DOHH2 (cell line): ENCODE data around the gene BDH1.

Experiments used
- H3F3A ChIP-seq: fragments of 200-600 bp; sonication (generic), shearing (Covaris generic); 2 replicates; pipeline ENCODE4 v1.6.0; 2016; ENCODE audit warnings: antibody characterized with exemption, mild to moderate bottlenecking; ENCODE audit not compliant: control insufficient read depth, insufficient read depth
- H3K27ac ChIP-seq: fragments of 200-600 bp; sonication (generic); 2 replicates; pipeline ENCODE4 v1.5.1; 2014; ENCODE audit warnings: low read depth, mild to moderate bottlenecking, low read length, moderate library complexity
- H3K27me3 ChIP-seq: fragments of 200-600 bp; sonication (generic); 2 replicates; pipeline ENCODE4 v1.6.1; 2014; ENCODE audit warnings: mild to moderate bottlenecking, low read length, mixed read lengths; ENCODE audit not compliant: control insufficient read depth
- H3K36me3 ChIP-seq: fragments of 200-600 bp; sonication (generic); 2 replicates; pipeline ENCODE4 v1.6.1; 2014; ENCODE audit warnings: mild to moderate bottlenecking, low read length, moderate library complexity, mixed read lengths; ENCODE audit not compliant: control insufficient read depth
- H3K4me1 ChIP-seq: fragments of 200-600 bp; sonication (generic); 2 replicates; pipeline ENCODE4 v1.6.1; 2014; ENCODE audit warnings: mild to moderate bottlenecking, low read length, mixed read lengths; ENCODE audit not compliant: control insufficient read depth
- H3K4me2 ChIP-seq: fragments of 200-600 bp; sonication (generic); 2 replicates; pipeline ENCODE4 v1.6.0; 2014; ENCODE audit warnings: mild to moderate bottlenecking, low read length, moderate library complexity
- H3K4me3 ChIP-seq: fragments of 200-600 bp; sonication (generic); 2 replicates; pipeline ENCODE4 v1.5.1; 2014; ENCODE audit warnings: mild to moderate bottlenecking, low read length, mixed read lengths
- H3K79me2 ChIP-seq: fragments of 200-600 bp; sonication (generic); 2 replicates; pipeline ENCODE4 v1.6.1; 2014; ENCODE audit warnings: mild to moderate bottlenecking, low read length, mixed read lengths; ENCODE audit not compliant: control insufficient read depth
- H3K9me2 ChIP-seq: fragments of 200-600 bp; sonication (generic); replicated peaks from 2 replicates; pipeline ENCODE4 v1.6.1; 2014; ENCODE audit warnings: mild to moderate bottlenecking, low read length, mixed read lengths; ENCODE audit not compliant: control insufficient read depth
- H3K9me3 ChIP-seq: fragments of 200-600 bp; sonication (generic); 2 replicates; pipeline ENCODE4 v1.6.1; 2014; ENCODE audit warnings: antibody characterized with exemption, low read length, mixed read lengths; ENCODE audit not compliant: control insufficient read depth, insufficient read depth
- H4K20me1 ChIP-seq: fragments of 200-600 bp; sonication (generic); 2 replicates; pipeline ENCODE4 v1.6.0; 2014; ENCODE audit warnings: low read depth, mild to moderate bottlenecking, antibody characterized with exemption, low read length, moderate library complexity; ENCODE audit not compliant: control insufficient read depth, insufficient read depth
- EZH2phosphoT487 ChIP-seq: fragments of 200-600 bp; sonication (generic); IDR thresholded peaks from 2 replicates; pipeline ENCODE4 v1.6.1; 2017; ENCODE audit warnings: borderline replicate concordance, mild to moderate bottlenecking, antibody characterized with exemption, low read length, moderate library complexity, mixed read lengths
- TF ChIP-seq, protein P1 (sequence below): fragments of 200-600 bp; sonication (generic); IDR thresholded peaks from one replicate; pipeline ENCODE4 v1.5.1; 2014; ENCODE audit warnings: antibody characterized with exemption, mild to moderate bottlenecking, low read depth, low read length; ENCODE audit not compliant: poor library complexity, severe bottlenecking

Gene BDH1

GRCh38 chr3:197510642-197511018 lies 45.1 kb downstream of the BDH1 start:
- no peak overlapping the region for H3K27ac ChIP-seq
- no peaks in the 10 kb centered on the region for H3K9me2 ChIP-seq
- H3F3A ChIP-seq = 0 out of 2 replicates have a peak, but pooled peaks cover 2% of the 10 kb centered on the region
- no peaks in the 10 kb centered on the region for H3K79me2 ChIP-seq
- H3K4me3 ChIP-seq = no peak overlapping the region
- H3K9me3 ChIP-seq = no peaks in the 10 kb centered on the region
- H4K20me1 ChIP-seq = no peaks in the 10 kb centered on the region
- peaks cover 14% of the 10 kb centered on the region for H3K4me1 ChIP-seq
- no peak overlapping the region for H3K4me2 ChIP-seq
- TF ChIP-seq, protein P1, sequence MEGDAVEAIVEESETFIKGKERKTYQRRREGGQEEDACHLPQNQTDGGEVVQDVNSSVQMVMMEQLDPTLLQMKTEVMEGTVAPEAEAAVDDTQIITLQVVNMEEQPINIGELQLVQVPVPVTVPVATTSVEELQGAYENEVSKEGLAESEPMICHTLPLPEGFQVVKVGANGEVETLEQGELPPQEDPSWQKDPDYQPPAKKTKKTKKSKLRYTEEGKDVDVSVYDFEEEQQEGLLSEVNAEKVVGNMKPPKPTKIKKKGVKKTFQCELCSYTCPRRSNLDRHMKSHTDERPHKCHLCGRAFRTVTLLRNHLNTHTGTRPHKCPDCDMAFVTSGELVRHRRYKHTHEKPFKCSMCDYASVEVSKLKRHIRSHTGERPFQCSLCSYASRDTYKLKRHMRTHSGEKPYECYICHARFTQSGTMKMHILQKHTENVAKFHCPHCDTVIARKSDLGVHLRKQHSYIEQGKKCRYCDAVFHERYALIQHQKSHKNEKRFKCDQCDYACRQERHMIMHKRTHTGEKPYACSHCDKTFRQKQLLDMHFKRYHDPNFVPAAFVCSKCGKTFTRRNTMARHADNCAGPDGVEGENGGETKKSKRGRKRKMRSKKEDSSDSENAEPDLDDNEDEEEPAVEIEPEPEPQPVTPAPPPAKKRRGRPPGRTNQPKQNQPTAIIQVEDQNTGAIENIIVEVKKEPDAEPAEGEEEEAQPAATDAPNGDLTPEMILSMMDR = no peak
- TF ChIP-seq EZH2phosphoT487 = no peak
- H3K36me3 ChIP-seq = peaks cover 45% of the 10 kb centered on the region
- H3K27me3 ChIP-seq = no peaks in the 10 kb centered on the region

DNA sequence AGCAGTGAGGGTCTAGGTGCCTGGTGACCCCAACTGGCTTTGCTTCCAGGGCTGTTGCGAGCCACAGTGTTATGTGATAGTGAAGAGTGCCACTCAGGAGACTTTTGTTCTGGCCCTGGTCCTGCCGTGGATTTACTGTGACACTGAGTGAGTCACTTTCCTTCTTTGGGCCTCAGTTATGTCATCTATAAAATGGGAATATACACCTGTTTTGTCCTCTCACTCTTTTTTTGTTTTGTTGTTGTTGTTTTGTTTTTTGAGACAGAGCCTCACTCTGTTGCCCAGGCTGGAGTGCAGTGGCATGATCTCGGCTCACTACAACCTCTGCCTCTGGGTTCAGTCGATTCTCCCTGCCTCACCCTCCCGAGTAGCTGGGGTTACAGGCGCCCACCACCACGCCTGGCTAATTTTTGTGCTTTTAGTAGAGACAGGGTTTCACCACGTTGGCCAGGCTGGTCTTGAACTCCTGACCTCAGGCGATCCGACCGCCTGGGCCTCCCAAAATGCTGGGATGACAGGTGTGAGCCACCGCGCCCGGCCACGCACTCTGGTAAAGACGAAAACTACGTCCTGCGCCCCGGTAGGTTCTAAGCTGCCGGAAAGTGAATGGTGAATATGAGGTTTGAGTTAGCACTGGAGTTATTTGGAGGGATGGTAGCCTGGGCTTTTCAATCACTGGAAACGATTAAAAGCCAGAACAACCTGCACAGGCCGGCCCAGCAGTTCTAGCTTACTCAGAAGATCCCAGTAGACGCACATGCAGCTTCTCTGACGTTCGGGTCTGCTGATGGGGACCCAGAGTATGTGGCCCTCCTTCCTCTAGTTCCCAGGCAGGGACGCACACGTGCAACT lies 46.6 kb downstream of the BDH1 start:
- no peak overlapping the region for H3K4me3 ChIP-seq
- peaks cover 30% of the 10 kb centered on the region for H3K36me3 ChIP-seq
- no peaks in the 10 kb centered on the region for H3K9me3 ChIP-seq
- H3K27ac ChIP-seq = no peak overlapping the region
- H3F3A ChIP-seq = 0 out of 2 replicates have a peak, but pooled peaks cover 2% of the 10 kb centered on the region
- no peaks in the 10 kb centered on the region for H3K27me3 ChIP-seq
- no peak for TF ChIP-seq EZH2phosphoT487
- H3K9me2 ChIP-seq = no peaks in the 10 kb centered on the region
- H4K20me1 ChIP-seq = no peaks in the 10 kb centered on the region
- no peak overlapping the region; the same call in 1 of the 2 replicates for H3K4me2 ChIP-seq
- H3K4me1 ChIP-seq = peaks cover 13% of the 10 kb centered on the region
- H3K79me2 ChIP-seq = no peaks in the 10 kb centered on the region

- 0 out of 2 replicates have a peak, but pooled peaks cover 2% of the 10 kb centered on the region for H3F3A ChIP-seq
- no peaks in the 10 kb centered on the region for H3K27me3 ChIP-seq
- peaks cover 7% of the 10 kb centered on the region for H3K4me1 ChIP-seq
- no peak overlapping the region for H3K4me3 ChIP-seq
- TF ChIP-seq EZH2phosphoT487 = no peak
- TF ChIP-seq, protein P1 = no peak
- H3K9me2 ChIP-seq = no peaks in the 10 kb centered on the region
- no peaks in the 10 kb centered on the region for H3K79me2 ChIP-seq
- H4K20me1 ChIP-seq = no peaks in the 10 kb centered on the region
- H3K4me2 ChIP-seq = no peak overlapping the region
- H3K27ac ChIP-seq = no peak overlapping the region
- peaks cover 24% of the 10 kb centered on the region for H3K36me3 ChIP-seq
- H3K9me3 ChIP-seq = no peaks in the 10 kb centered on the region
Observed at GRCh38 chr3:197508461-197508860, 47.3 kb downstream of the BDH1 start.

- no peaks in the 10 kb centered on the region for H3K9me2 ChIP-seq
- H3K79me2 ChIP-seq = no peaks in the 10 kb centered on the region
- H3K36me3 ChIP-seq = peaks cover 20% of the 10 kb centered on the region
- TF ChIP-seq, protein P1 = no peak
- no peak for TF ChIP-seq EZH2phosphoT487
- H3K4me3 ChIP-seq = no peak overlapping the region
- H3K4me2 ChIP-seq = no peak overlapping the region
- H3K9me3 ChIP-seq = no peaks in the 10 kb centered on the region
- no peak overlapping the region for H3K27ac ChIP-seq
- peaks cover 7% of the 10 kb centered on the region for H3K4me1 ChIP-seq
- no peaks in the 10 kb centered on the region for H4K20me1 ChIP-seq
- H3F3A ChIP-seq = 0 out of 2 replicates have a peak, but pooled peaks cover 2% of the 10 kb centered on the region
- no peaks in the 10 kb centered on the region for H3K27me3 ChIP-seq
Observed at GRCh38 chr3:197508051-197508451, 47.7 kb downstream of the BDH1 start.
